Activated CD4-positive, alpha-beta memory T cell treated with anti-CD3 and anti-CD28 coated beads, Interleukin-2, amount 10 ng/mL, durations not matched to agents 7 days and 5 days (primary cell): ENCODE results near the gene LEFTY1. TPM values are rescaled to one million over a fixed set of nuclear protein-coding genes. Genes with fewer than 3 reads are reported as not detected.

ENCODE experiments used
- CTCF ChIA-PET: fragments of 350-600 bp; sonication (Branson Sonifier 250); formaldehyde crosslinking; loops from one replicate; lab custom pipeline; 2021; ENCODE audit warnings: antibody characterized with exemption, inconsistent platforms; lab: Charles Lee
- POLR2A ChIA-PET: fragments of 350-600 bp; sonication (Branson Sonifier 250); formaldehyde crosslinking; loops from one replicate; lab custom pipeline; 2021; ENCODE audit warnings: antibody characterized with exemption; lab: Charles Lee
- DNase-seq: peaks from one replicate; pipeline ENCODE4 v3.0.0-alpha.2; 2020
- H3K27ac Mint-ChIP-seq: one replicate; pipeline ENCODE4 v1.8.0; 2021; ENCODE audit warnings: mild to moderate bottlenecking, mixed read lengths
- H3K27me3 Mint-ChIP-seq: one replicate; pipeline ENCODE4 v1.8.0; 2021; ENCODE audit warnings: mixed read lengths
- H3K36me3 Mint-ChIP-seq: one replicate; pipeline ENCODE4 v1.8.0; 2021; ENCODE audit warnings: low read depth, mixed read lengths
- H3K4me1 Mint-ChIP-seq: one replicate; pipeline ENCODE4 v1.8.0; 2021; ENCODE audit warnings: mixed read lengths
- H3K4me3 Mint-ChIP-seq: one replicate; pipeline ENCODE4 v1.8.0; 2021; ENCODE audit warnings: mild to moderate bottlenecking, mixed read lengths
- H3K9me3 Mint-ChIP-seq: one replicate; pipeline ENCODE4 v1.8.0; 2021; ENCODE audit warnings: mixed read lengths
- total RNA-seq, 2 experiments: library from RNA; stranded (reverse); gene quantifications; one replicate each; pipeline ENCODE4 v1.2.3, GENCODE V29; 2021

The LEFTY1 gene
- total RNA-seq, 2 experiments from 2014 or later, result not detected

DNA sequence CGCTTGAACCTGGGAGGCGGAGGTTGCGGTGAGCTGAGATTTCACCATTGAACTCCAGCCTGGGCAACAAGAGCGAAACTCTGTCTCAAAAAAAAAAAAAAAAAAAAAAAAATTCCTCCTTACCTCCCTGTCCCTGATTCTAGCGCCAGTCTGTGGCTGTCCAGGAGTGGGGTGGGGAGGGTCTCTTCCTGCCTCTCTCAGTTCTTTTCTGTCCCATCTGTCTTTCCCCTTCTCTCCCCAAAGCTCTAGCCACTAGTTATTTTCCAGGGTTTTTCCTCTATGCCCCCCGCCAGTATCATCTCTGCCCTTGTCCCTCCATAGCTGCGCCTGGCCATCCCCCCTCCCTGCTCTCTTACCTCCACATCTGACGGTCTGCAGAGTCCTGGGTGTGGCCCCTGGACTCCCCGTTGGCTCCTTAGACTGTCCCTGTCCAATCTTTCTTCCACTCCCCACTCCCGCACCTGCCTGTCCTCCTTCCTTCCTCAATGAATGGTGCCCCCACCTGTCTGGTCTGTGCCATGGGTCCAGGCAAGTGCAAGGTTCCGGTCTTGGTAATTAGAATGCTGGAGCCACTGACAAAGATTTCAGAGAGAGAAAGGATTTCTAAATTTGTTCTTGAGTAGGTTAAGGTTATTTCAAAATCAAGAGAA, 5.2 kb downstream of the LEFTY1 start:
- Mint-ChIP-seq H3K36me3 (peaks cover 22% of the 10 kb centered on the region), H3K27ac (peak overlapping the region; percentile 72), H3K4me3 (peak overlapping the region; percentile 59), H3K27me3 (peaks cover 9% of the 10 kb centered on the region), H3K4me1 (peaks cover 36% of the 10 kb centered on the region), H3K9me3 (no peaks in the 10 kb centered on the region)
- no peak for DNase-seq
- POLR2A ChIA-PET, result interaction anchor here (1.1 to 5.6 kb wide), 15 partner anchors 7 to 456 kb away, joined by 3 to 83 read pairs (median 18); partner anchors contain the start of genes LBR, LEFTY1, PYCR2 and SDE2
- CTCF ChIA-PET, result interaction anchor here (0.7 to 4.7 kb wide), 6 partner anchors 12 to 105 kb away, joined by 3 to 33 read pairs (median 17); partner anchors contain the start of gene SRP9

GRCh38 chr1:225882694-225883615, 6.0 kb downstream of the LEFTY1 start:
- peak overlapping the region; percentile 72 for H3K27ac Mint-ChIP-seq
- H3K27me3 Mint-ChIP-seq, result peaks cover 9% of the 10 kb centered on the region
- CTCF ChIA-PET, result interaction anchor here (0.8 to 4.7 kb wide), 16 partner anchors 9 to 408 kb away, joined by 3 to 33 read pairs (median 3); partner anchors contain the start of genes PYCR2 and SRP9
- peaks cover 42% of the 10 kb centered on the region for H3K4me1 Mint-ChIP-seq
- POLR2A ChIA-PET, result interaction anchor here (0.9 to 5.6 kb wide), 24 partner anchors 8 to 455 kb away, joined by 3 to 83 read pairs (median 6); partner anchors contain the start of genes H3-3A, LBR, LEFTY1 and PYCR2
- DNase-seq, result peak; percentile 48
- H3K4me3 Mint-ChIP-seq, result peak overlapping the region; percentile 89
- no peaks in the 10 kb centered on the region for H3K9me3 Mint-ChIP-seq
- H3K36me3 Mint-ChIP-seq, result peaks cover 26% of the 10 kb centered on the region

DNA sequence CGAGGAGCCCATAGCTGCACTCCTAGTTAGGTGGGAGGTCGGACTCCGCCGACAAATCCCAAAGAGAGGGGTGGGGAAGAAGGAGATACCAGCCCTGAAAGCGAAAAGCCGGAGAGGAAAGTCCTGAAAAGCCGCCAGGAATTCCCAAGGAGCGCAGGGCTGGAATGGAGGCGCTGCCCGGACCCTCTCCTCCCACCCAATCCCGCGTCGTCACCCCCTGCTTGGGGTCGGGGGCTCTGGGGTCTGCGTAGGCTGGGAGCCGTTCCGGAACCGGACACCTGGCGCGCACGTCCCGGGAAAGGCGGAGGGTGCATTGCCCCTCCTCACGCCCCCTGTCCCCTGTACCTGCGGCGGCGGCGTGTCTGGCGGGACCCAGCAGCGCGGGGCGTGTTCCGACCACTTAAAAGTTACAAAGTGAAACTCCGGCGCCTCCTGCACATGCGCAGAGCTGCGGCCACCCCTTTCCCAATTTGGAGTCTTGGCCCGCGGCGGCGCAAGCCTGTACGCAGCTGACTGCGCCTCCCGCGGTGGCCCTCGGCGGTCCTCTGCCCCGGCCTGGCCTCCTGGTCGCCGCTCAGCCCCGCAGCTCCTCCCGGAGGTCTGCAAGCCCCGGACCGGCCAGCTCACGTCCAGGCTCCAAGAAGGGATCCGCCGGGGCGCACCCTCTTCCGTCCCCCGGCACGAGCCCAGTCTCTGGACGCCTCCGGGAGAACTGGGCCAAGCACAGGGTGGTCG, 6.8 kb downstream of the LEFTY1 start, which contains the start of gene TMEM63A:
TSS of gene TMEM63A (minus strand) at position 422 of the 735 bp plus-strand sequence. CDS start 4,800 bp downstream, outside the sequence.
- H3K27me3 Mint-ChIP-seq, result peaks cover 9% of the 10 kb centered on the region
- ChIA-PET POLR2A (interaction anchor here (0.9 to 5.6 kb wide), 26 partner anchors 9 to 454 kb away, joined by 3 to 83 read pairs (median 6); partner anchors contain the start of genes H3-3A, LBR, LEFTY1 and PYCR2), CTCF (interaction anchor here (0.8 to 4.7 kb wide), 19 partner anchors 10 to 414 kb away, joined by 3 to 33 read pairs (median 3); partner anchors contain the start of genes PYCR2 and SRP9)
- peak within 1 kb of the TSS; percentile 88 for H3K27ac Mint-ChIP-seq
- H3K9me3 Mint-ChIP-seq, result no peaks in the 10 kb centered on the region
- peak; percentile 90 for DNase-seq
- peaks cover 34% of the 10 kb centered on the region for H3K36me3 Mint-ChIP-seq
- peaks cover 50% of the 10 kb centered on the region for H3K4me1 Mint-ChIP-seq
- peak within 1 kb of the TSS; percentile 89 for H3K4me3 Mint-ChIP-seq

- H3K27ac Mint-ChIP-seq, result peak overlapping the region; percentile 88
- POLR2A ChIA-PET, result interaction anchor here (0.6 to 5.6 kb wide), 23 partner anchors 9 to 453 kb away, joined by 3 to 83 read pairs (median 6); partner anchors contain the start of genes H3-3A, LBR, LEFTY1 and PYCR2
- H3K4me1 Mint-ChIP-seq, result peaks cover 56% of the 10 kb centered on the region
Measured at GRCh38 chr1:225881081-225881958, 7.6 kb downstream of the LEFTY1 start.

DNA sequence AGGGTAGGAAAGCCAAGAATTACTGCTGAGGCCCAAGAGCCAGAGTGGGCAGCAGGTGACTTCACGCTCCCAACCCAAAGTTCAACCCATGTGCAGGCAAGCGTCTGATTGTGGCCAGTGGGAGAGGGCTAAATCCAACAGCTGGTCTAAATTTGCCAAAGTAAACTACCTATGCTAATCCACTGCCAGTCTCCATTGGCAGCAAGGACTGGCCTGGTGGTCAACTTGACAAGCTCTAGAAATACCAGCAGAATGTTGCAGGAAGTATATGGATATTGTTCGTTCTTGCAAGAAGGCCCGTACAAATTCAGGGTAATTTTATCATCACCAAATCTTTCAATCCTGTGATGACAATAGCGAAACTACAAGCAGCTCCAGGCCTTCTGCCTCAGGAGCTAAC, 8.3 kb downstream of the LEFTY1 start:
- peaks cover 6% of the 10 kb centered on the region for H3K27me3 Mint-ChIP-seq
- ChIA-PET POLR2A (interaction anchor here (1.0 to 5.6 kb wide), 12 partner anchors 10 to 413 kb away, joined by 3 to 83 read pairs (median 22); partner anchors contain the start of genes H3-3A, LEFTY1, PYCR2 and SDE2), CTCF (interaction anchor here (0.6 to 4.7 kb wide), 12 partner anchors 9 to 413 kb away, joined by 3 to 33 read pairs (median 5); partner anchors contain the start of genes H3-3A, PYCR2 and SRP9)
- H3K4me1 Mint-ChIP-seq, result peaks cover 62% of the 10 kb centered on the region
- DNase-seq, result no peak
- H3K27ac Mint-ChIP-seq, result peak overlapping the region; percentile 88
- H3K4me3 Mint-ChIP-seq, result peak overlapping the region; percentile 89
- peaks cover 46% of the 10 kb centered on the region for H3K36me3 Mint-ChIP-seq
- no peaks in the 10 kb centered on the region for H3K9me3 Mint-ChIP-seq

More at GRCh38 chr1:225881081-225881958, 7.6 kb downstream of the LEFTY1 start:
- peaks cover 6% of the 10 kb centered on the region for H3K27me3 Mint-ChIP-seq
- peak; percentile 71 for DNase-seq
- peak overlapping the region; percentile 89 for H3K4me3 Mint-ChIP-seq
- H3K9me3 Mint-ChIP-seq, result no peaks in the 10 kb centered on the region
- peaks cover 40% of the 10 kb centered on the region for H3K36me3 Mint-ChIP-seq
- CTCF ChIA-PET, result interaction anchor here (0.6 to 4.7 kb wide), 17 partner anchors 9 to 414 kb away, joined by 3 to 33 read pairs (median 4); partner anchors contain the start of genes H3-3A, PYCR2 and SRP9

DNA sequence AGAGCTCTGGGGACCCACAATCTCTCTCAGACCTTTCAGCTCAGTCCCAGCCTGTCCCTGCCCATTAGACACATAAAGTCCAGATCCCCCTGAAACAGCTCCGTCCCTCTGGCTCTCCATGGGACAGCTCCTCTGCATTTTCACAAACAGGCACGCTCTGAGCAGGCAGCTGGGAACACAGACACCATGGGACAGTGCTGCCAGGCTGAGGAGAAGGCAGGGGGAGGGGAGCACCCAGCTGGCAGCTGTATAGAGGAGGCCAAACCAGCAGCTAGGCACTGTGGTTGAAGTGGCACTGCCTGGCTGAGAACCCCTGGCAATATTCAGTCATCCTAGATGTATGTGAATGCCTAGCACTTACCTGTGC, 8.7 kb downstream of the LEFTY1 start:
- H3K9me3 Mint-ChIP-seq, result no peaks in the 10 kb centered on the region
- H3K27ac Mint-ChIP-seq, result peak overlapping the region; percentile 88
- ChIA-PET CTCF (interaction anchor here (0.6 to 4.7 kb wide), 6 partner anchors 18 to 358 kb away, joined by 3 to 33 read pairs (median 16); partner anchors contain the start of genes H3-3A and SRP9), POLR2A (interaction anchor here (1.0 to 5.6 kb wide), 9 partner anchors 10 to 120 kb away, joined by 3 to 83 read pairs (median 24); partner anchors contain the start of genes LEFTY1, PYCR2, SDE2 and SRP9)
- H3K4me3 Mint-ChIP-seq, result peak overlapping the region; percentile 89
- peaks cover 50% of the 10 kb centered on the region for H3K36me3 Mint-ChIP-seq
- peaks cover 66% of the 10 kb centered on the region for H3K4me1 Mint-ChIP-seq
- DNase-seq, result no peak
- H3K27me3 Mint-ChIP-seq, result peaks cover 6% of the 10 kb centered on the region

DNA sequence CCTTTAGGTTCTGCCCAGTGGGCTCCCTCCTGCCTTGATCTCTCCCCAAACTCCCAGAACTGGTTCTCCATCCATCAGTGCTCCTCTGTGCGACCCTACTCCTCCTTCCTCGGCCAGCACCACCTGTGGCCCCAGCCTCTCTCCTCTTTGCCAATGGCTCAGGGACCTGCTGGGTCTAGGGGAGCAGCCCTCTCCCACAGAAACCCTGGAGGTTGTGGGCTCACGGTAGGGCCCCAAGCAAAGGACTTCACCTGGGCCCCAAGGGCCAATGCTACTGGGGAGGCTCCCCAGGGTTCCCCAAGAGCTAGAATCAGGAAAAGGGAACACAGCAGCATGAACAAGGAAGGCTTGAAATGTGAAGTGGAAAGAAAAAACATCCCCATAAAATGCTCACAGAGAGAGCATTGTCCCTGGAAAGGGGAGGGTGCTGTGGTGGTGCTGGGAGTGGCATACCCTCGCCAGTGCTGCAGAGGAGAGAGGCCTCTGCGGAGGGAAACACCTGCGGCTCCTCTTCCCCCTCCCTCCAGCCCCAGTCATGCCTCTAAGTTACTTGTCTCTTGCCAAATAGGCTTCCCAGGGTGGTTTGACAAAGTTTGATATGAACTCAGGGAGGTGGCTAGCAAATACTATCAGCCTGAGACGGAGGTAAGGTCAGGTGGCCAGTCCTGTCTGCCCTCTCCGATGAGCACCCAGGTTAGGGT, 9.3 kb downstream of the LEFTY1 start:
- ChIA-PET POLR2A (interaction anchor here (1.5 to 5.6 kb wide), 6 partner anchors 9 to 120 kb away, joined by 4 to 83 read pairs (median 51); partner anchors contain the start of genes PYCR2, SDE2 and SRP9), CTCF (interaction anchor here (4.2 to 4.7 kb wide), 2 partner anchors 31 to 101 kb away, joined by 30 to 33 read pairs; partner anchors contain the start of gene SRP9)
- no peaks in the 10 kb centered on the region for H3K9me3 Mint-ChIP-seq
- DNase-seq, result no peak
- H3K27ac Mint-ChIP-seq, result peak overlapping the region; percentile 88
- peaks cover 6% of the 10 kb centered on the region for H3K27me3 Mint-ChIP-seq
- peak overlapping the region; percentile 89 for H3K4me3 Mint-ChIP-seq
- H3K36me3 Mint-ChIP-seq, result peaks cover 53% of the 10 kb centered on the region
- H3K4me1 Mint-ChIP-seq, result peaks cover 71% of the 10 kb centered on the region

- Mint-ChIP-seq H3K9me3 (no peaks in the 10 kb centered on the region), H3K36me3 (peaks cover 63% of the 10 kb centered on the region), H3K4me1 (peaks cover 71% of the 10 kb centered on the region), H3K27ac (no peak overlapping the region), H3K27me3 (peaks cover 2% of the 10 kb centered on the region), H3K4me3 (no peak overlapping the region)
- CTCF ChIA-PET, result interaction anchor here (1.5 kb wide), 1 partner anchor 42 kb away, joined by 3 read pairs; no protein-coding TSS in a partner anchor
- POLR2A ChIA-PET, result no interaction called here
- no peak for DNase-seq
Measured at GRCh38 chr1:225878282-225878681, 10.7 kb downstream of the LEFTY1 start.

DNA sequence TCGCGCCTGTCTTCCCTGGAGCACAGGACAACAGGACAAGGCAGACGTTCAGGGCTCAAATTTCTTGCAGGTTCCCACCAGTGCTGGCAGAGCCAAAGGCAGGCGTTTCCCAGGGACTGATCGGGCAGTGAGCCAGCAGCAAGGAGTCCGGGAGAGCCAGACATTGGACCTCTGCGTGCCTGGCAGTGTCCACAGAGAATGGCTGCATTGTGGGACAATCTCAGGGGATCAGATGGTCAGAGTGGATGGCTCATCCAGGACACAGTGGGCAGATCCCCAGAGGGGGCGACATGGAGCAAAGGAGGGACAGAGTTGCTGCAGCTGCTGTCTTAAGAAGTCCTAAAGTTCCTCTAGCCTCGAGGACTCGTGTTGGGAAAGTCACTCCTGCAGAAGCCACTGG, 11.4 kb downstream of the LEFTY1 start:
- peaks cover 69% of the 10 kb centered on the region for H3K36me3 Mint-ChIP-seq
- peaks cover 73% of the 10 kb centered on the region for H3K4me1 Mint-ChIP-seq
- ChIA-PET CTCF (interaction anchor here (1.3 to 1.5 kb wide), 3 partner anchors 11 to 111 kb away, joined by 3 to 7 read pairs (median 4); no protein-coding TSS in a partner anchor), POLR2A (interaction anchor here (1.2 kb wide), 2 partner anchors 20 to 45 kb away, joined by 4 to 5 read pairs; no protein-coding TSS in a partner anchor)
- H3K9me3 Mint-ChIP-seq, result no peaks in the 10 kb centered on the region
- no peak overlapping the region for H3K27ac Mint-ChIP-seq
- no peak for DNase-seq
- H3K4me3 Mint-ChIP-seq, result no peak overlapping the region
- no peaks in the 10 kb centered on the region for H3K27me3 Mint-ChIP-seq
